ENCODE data around the gene UNC50.

Gene UNC50

DNA sequence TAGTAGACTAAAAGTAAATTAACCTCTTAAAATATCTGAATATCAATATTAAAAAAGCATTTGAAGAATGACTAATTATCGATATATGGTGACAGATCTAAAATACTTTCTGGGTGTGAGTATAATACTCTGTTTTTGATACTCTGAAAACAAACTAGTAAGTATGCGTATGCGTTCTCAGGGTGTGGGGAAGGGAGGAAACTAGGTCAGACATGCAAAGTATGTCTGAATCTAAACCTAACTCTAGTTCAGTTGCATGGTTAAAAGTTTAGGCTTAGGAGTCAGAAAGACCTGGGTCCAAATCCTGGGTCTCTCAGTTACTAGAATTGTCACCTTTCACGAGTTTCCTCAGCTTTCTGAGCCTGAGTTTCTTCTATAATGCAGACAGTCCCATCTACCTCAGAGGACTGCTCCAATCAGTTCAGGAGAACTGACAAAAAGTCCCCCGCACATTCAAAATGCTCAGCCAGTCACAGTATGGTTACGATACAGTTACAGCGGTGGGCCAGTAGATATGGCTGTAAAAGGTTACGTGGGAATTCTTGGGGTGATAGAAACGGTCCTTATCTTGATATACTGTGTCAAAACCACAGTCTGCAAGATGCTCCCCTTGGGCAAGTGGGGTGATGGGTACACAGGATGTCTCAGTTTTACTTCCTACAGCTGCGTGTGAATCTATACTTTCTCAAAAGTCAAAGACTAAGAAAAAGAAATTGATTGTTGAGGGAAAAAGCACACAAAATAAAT lies 29.2 kb downstream of the UNC50 start:
- TF ChIP-seq, protein P1, sequence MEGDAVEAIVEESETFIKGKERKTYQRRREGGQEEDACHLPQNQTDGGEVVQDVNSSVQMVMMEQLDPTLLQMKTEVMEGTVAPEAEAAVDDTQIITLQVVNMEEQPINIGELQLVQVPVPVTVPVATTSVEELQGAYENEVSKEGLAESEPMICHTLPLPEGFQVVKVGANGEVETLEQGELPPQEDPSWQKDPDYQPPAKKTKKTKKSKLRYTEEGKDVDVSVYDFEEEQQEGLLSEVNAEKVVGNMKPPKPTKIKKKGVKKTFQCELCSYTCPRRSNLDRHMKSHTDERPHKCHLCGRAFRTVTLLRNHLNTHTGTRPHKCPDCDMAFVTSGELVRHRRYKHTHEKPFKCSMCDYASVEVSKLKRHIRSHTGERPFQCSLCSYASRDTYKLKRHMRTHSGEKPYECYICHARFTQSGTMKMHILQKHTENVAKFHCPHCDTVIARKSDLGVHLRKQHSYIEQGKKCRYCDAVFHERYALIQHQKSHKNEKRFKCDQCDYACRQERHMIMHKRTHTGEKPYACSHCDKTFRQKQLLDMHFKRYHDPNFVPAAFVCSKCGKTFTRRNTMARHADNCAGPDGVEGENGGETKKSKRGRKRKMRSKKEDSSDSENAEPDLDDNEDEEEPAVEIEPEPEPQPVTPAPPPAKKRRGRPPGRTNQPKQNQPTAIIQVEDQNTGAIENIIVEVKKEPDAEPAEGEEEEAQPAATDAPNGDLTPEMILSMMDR (IDR thresholded peaks at IDR 0.05; ENCODE audit: unreplicated experiment in 3 of 3), result no peak
- no peak overlapping the region for H3K4me3 Mint-ChIP-seq
- H3K36me3 Mint-ChIP-seq (ENCODE audit: low read depth), result peaks cover 8% of the 10 kb centered on the region
- no peak overlapping the region for H3K27ac Mint-ChIP-seq
- H3K27me3 Mint-ChIP-seq (ENCODE audit: low read depth), result no peaks in the 10 kb centered on the region
- no peaks in the 10 kb centered on the region for H3K9me3 Mint-ChIP-seq
- peaks cover 12% of the 10 kb centered on the region for H3K4me1 Mint-ChIP-seq

DNA sequence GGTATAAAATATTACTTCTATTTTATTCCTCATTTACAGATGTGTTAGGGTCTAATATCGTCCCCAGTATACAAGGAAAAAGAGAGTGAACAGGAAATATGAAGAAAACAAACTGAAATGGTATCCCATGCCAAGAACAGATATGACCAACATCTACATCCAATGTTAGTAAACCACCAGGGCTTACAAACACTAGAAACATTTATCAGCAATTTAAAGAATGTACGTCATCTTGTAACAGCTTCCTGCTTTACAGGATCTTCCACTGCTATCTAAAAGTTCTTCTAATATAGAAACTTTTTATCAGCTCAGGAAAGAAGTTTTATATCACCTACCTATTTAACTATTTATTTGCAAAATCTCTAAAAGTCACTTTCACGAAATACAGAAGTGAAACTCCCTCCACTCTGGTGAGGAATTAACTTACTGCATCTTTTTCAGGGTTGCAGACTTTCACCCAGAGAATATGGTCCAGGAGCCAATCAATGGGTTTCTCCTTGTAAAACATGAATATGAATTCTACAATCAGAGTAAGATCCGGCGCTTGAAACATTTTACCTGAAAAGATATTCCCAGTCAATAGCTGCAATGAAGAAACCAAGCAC lies 35.2 kb downstream of the UNC50 start:
- Mint-ChIP-seq H3K27ac (no peak overlapping the region), H3K27me3 (ENCODE audit: low read depth) (no peaks in the 10 kb centered on the region), H3K4me1 (no peaks in the 10 kb centered on the region), H3K9me3 (no peaks in the 10 kb centered on the region), H3K36me3 (ENCODE audit: low read depth) (peaks cover 13% of the 10 kb centered on the region), H3K4me3 (no peak overlapping the region)
- TF ChIP-seq, protein P1 (IDR thresholded peaks at IDR 0.05; ENCODE audit: unreplicated experiment in 3 of 3), result no peak

DNA sequence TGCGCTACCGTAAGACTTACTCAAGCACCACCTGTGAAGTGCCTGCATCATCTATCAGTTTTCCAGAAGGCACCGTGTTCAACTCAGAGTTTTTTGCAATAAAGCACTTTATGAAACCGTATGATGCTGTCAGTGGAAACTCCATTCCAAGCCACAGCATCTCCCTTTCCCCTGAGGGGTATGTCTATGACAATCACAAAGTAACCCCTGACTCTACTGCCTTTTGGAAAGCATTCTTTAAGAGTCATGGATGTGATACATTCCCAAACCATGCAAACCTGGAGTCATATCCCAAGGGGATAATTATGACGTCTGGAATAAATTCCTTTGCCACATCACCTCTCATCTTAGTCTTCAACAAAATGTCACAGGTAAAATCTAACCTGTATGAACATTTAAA lies 39.2 kb downstream of the UNC50 start:
- H3K27me3 Mint-ChIP-seq (ENCODE audit: low read depth), result no peaks in the 10 kb centered on the region
- H3K9me3 Mint-ChIP-seq, result no peaks in the 10 kb centered on the region
- H3K4me3 Mint-ChIP-seq, result no peak overlapping the region
- no peaks in the 10 kb centered on the region for H3K4me1 Mint-ChIP-seq
- H3K36me3 Mint-ChIP-seq (ENCODE audit: low read depth), result peaks cover 9% of the 10 kb centered on the region
- no peak overlapping the region for H3K27ac Mint-ChIP-seq
- TF ChIP-seq, protein P1 (IDR thresholded peaks at IDR 0.05; ENCODE audit: unreplicated experiment in 3 of 3), result no peak

DNA sequence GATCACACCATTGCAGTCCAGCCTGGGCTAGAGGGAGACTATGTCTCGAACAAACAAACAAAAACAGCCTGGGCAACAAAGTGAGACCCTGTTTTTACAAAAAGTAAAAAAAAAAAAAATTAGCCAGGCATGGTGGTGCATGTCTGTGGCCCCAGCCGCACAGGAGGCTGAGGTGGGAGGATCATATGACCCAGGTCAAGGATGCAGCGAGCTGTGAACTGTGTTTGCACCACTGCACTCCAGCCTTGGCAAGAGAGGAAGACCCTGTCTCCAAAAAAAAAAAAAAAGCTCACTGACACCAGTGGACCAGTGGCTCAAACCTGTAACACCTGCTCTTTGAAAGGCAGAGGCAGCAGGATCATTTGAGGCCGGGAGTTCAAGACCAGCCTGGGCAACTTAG lies 40.1 kb downstream of the UNC50 start:
- TF ChIP-seq, protein P1 (IDR thresholded peaks at IDR 0.05; ENCODE audit: unreplicated experiment in 3 of 3), result no peak
- Mint-ChIP-seq H3K36me3 (ENCODE audit: low read depth) (peaks cover 9% of the 10 kb centered on the region), H3K9me3 (no peaks in the 10 kb centered on the region), H3K27me3 (ENCODE audit: low read depth) (no peaks in the 10 kb centered on the region), H3K4me3 (no peak overlapping the region), H3K27ac (no peak overlapping the region), H3K4me1 (no peaks in the 10 kb centered on the region)

DNA sequence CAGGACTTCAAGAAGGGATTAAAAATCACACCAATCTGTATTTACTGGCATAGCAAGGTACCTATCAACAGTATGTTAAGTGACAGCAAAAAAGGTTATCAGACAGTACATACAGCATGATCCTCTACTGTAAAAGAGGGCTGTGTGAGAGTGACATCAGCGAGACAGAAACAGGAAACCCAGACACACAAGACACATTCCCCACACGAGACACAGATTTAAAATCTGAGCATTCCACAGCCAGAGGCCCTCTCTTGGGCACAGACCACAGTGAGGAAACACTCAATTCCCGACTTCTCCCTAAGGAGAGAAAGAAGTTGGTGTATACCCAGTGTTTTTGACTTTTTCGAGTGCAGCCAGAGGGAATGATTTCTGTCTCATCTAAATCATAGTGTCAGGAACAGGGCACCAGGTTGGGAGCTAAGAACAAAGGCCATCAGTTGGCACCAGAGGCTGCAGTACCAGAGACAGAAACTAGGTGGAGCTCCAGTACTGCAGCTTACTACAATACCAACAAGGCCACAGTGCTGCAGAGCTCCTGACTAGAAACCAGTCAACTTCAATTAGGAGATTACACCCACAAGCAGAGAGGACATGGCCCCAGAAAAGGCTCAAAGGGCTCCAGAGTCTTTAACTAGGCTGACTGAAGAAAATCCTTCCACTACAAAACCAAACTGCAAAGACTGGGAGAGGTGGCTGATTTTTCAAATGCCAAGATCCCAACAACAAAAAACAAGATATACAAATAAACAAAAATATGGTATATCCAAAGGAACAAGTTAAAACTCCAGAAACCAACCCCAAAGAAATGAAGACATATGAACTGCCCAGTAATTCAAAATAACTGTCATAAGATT lies 41.0 kb downstream of the UNC50 start:
- H3K27ac Mint-ChIP-seq, result peak overlapping the region in 1 of 3 experiments; percentile 11
- H3K36me3 Mint-ChIP-seq (ENCODE audit: low read depth), result peaks cover 4% of the 10 kb centered on the region
- H3K4me3 Mint-ChIP-seq, result no peak overlapping the region
- TF ChIP-seq, protein P1 (IDR thresholded peaks at IDR 0.05; ENCODE audit: unreplicated experiment in 3 of 3), result peak; percentile 98
- no peaks in the 10 kb centered on the region for H3K4me1 Mint-ChIP-seq
- no peaks in the 10 kb centered on the region for H3K9me3 Mint-ChIP-seq
- no peaks in the 10 kb centered on the region for H3K27me3 Mint-ChIP-seq (ENCODE audit: low read depth)
